22Rv1 (cell line): ENCODE measurements around the gene SMTNL2.

Source experiments
- H3K27ac ChIP-seq: fragments of 450-650 bp; 2 replicates; pipeline ENCODE4 v1.5.1; 2017
- CTCF ChIP-seq: fragments of 450-650 bp; IDR thresholded peaks from 2 replicates; pipeline ENCODE4 v1.5.1; 2017; ENCODE audit warnings: mild to moderate bottlenecking
- ZFX ChIP-seq: fragments of 450-650 bp; IDR thresholded peaks from 2 replicates; pipeline ENCODE4 v1.6.1; 2017; ENCODE audit warnings: antibody characterized with exemption, borderline replicate concordance

The SMTNL2 gene

GRCh38 chr17:4547118-4547906, 37.0 kb upstream of the SMTNL2 start:
- no peak overlapping the region for H3K27ac ChIP-seq
- TF ChIP-seq CTCF (no peak), ZFX (no peak)

- H3K27ac ChIP-seq = no peak overlapping the region
- TF ChIP-seq ZFX (no peak), CTCF (no peak)
These were observed 36.3 kb upstream of the SMTNL2 start for GRCh38 chr17:4548061-4548461.

DNA sequence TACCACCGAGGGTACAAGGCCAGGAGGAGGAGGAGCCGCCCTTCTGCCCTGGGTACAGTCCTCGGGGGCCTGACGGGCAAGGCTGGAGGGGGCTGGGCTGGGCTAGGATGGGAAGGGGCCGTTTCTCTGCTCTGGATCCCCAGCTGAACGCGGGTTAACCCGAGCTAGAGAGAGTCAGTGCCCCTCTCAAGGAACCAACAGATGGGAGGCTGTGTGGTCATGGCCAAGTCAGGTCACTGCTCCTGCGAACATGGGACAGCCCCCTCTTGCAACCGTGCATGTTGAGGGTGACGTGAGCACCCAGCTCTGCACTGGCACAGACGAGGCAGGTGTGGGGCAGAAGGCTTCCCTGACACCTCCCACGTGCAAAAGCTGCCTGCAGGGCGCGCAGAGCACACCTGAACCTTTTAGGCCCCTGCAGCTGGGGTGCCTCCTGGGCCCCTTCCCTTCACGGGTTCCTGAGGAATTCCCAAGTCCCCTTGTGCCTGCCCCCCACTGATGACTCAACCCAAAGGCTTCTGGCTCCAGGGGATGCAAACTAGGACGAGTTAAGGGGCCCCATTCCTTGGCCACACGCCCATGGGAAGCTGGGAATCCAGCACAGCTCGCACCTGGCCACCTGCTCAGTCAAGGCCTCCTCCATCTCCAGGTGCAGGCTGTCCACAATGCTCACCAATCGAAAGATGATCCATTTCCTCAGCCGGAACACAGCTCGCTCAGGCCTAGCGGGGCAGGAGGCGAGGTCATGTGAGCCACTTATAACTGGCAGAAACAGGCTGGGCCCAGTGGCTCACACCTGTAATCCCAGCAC, 35.4 kb upstream of the SMTNL2 start:
- TF ChIP-seq ZFX (no peak), CTCF (no peak)
- H3K27ac ChIP-seq = no peak overlapping the region

DNA sequence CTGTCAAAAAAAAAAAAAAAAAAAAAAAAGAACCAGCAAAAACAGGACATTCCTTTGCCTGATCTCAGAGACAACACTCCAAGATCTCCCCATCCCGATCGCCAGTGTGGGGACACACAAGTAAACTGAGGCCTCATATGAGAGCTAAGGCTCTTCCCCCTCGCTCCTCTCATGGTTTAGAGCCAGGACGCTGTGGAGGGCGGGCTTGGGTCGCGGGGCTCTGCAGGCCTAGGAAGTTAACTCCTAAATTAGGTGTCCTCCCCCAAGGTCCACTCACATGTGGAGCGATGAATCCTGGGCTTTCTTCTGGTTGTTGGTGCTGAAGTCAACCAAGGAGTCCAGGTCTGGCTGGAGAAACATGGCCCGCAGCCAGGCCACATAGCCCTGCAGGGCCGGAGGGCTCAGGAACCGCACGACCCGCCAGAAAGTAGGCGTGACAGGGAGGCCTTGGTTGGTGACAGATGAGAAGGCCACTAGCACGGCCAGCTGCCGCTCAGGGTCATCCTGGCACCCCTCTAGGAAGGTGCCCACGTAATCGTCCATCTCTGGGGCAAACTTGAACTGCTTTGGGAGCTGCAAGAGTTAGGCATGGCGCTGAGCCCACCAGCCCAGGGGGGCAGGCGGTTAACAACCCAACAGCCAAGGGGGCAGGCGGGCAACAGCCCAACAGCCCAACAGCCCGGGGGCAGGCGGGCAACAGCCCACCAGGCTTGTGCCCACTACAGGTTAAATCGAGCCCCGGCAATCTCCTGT, 34.4 kb upstream of the SMTNL2 start:
- TF ChIP-seq ZFX = no peak
- no peak for TF ChIP-seq CTCF
- H3K27ac ChIP-seq = no peak overlapping the region

DNA sequence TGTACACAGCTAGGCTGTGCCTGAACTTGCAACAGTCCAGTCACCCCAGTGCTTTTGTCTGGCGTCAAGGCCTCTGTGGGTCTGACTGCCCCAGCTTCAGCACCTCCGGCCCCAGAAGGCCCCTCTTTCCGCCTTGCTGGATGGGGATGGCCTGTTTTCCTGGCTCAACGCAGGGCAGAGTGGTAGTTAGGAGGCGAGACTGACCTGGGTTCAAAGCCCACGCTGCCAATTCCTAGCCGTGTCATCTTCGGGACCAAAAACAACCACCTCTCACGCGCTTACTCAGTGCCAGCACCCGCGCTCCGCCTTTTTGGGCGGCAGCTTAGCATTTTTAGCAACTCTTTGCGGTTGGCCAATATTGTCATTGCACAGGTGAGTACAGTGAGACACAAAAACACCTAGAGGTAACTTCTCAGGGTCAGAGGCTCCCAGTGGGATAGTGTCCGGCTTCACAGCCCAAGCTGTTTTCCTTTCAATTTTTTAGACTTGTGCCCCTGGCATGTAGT, 33.7 kb upstream of the SMTNL2 start:
- no peak overlapping the region for H3K27ac ChIP-seq
- no peak for TF ChIP-seq ZFX
- TF ChIP-seq CTCF = no peak

DNA sequence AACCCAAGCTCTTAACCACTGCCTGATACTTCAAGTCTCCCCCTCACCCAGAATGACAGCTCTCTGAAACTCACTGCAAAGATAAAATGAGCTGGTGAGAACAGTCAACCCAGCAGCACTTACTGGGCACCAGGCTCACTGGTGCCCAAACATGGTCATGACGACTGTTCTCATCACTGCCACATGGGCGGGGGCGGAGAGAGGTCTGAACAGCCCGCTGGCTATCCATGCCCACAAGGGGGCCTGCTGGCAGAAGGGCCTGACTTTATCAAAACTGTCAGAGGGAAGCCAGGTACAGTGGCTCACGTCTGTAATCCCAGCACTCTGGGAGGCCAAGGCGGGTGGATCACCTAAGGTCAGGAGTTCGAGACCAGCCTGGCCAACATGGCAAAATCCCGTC, 33.2 kb upstream of the SMTNL2 start:
- TF ChIP-seq ZFX (no peak), CTCF (0 out of 2 replicates have a peak, but pooled peaks have one; percentile 12)
- no peak overlapping the region for H3K27ac ChIP-seq
